K562 (cell line): Measurements from ENCODE around the gene SLC1A2. TPM values are rescaled to one million over a fixed set of nuclear protein-coding genes. Genes with fewer than 3 reads are reported as not detected.

Source experiments
- ATAC-seq: fragments of 200-7000 bp; cut with Tn5 transposase; 3 replicates; pipeline ENCODE4 v1.9.1; 2020; ENCODE audit warnings: moderate library complexity
- BruUV-seq: library from RNA; stranded (reverse); fragments of 400-500 nt; replicated peaks from 2 replicates; lab custom pipeline; 2021; lab: Mats Ljungman, UMichigan
- CTCF ChIA-PET: fragments of 300-600 bp; formaldehyde crosslinking; extraction: SDS; loops from one replicate; lab custom pipeline; 2021; ENCODE audit warnings: low intra/inter-chr PET ratio; lab: Yijun Ruan, JAX
- POLR2A ChIA-PET: fragments of 300-600, 350-650 bp; sonication (Branson Sonifier 250); formaldehyde crosslinking; extraction: SDS; loops from one replicate; lab custom pipeline; 2021; ENCODE audit warnings: antibody characterized with exemption, inconsistent platforms; lab: Yijun Ruan, JAX
- DNase-seq, 4 experiments: peaks; one replicate each; pipeline versions ENCODE4 v3.0.0 to v3.0.0-alpha.2; 2011 to 2018; ENCODE audit warnings: low spot score in 3 of 4, mixed read lengths in 3 of 4; ENCODE audit errors: extremely low read depth in 1 of 4
- FAIRE-seq: peaks from 2 replicates; lab custom pipeline; 2011; peaks lifted over from hg19 to GRCh38; lab: Jason Lieb, UNC
- H2AFZ ChIP-seq: 2 replicates; pipeline ENCODE4 v1.6.0; 2011; ENCODE audit warnings: low read depth, low read length, control low read depth, inconsistent platforms
- H3K27ac ChIP-seq: fragments of 200-600 bp; 3 replicates; pipeline ENCODE4 v1.8.0; 2011; ENCODE audit warnings: low read depth, mild to moderate bottlenecking, control low read depth, inconsistent platforms, low read length, moderate library complexity, mixed read lengths; ENCODE audit errors: extremely low read depth
- H3K27me3 ChIP-seq, 2 experiments: fragments of 300-600 bp in 1 of 2; 2 replicates in 1 of 2; 3 replicates in 1 of 2; pipeline versions ENCODE4 v1.6.0 to v1.8.0; 2011; ENCODE audit warnings: inconsistent platforms in 2 of 2, low read length in 2 of 2, mild to moderate bottlenecking in 1 of 2, mixed read lengths in 1 of 2, moderate library complexity in 1 of 2; ENCODE audit not compliant: control insufficient read depth in 2 of 2, insufficient read depth in 2 of 2
- H3K36me3 ChIP-seq: fragments of 300-600 bp; 3 replicates; pipeline ENCODE4 v1.8.0; 2011; ENCODE audit warnings: mild to moderate bottlenecking, low read length, inconsistent platforms; ENCODE audit not compliant: control insufficient read depth, insufficient read depth
- H3K4me1 ChIP-seq, 2 experiments: fragments of 200-600 bp in 1 of 2; replicated peaks in 1 of 2; 2 replicates in 1 of 2; 3 replicates in 1 of 2; pipeline versions ENCODE4 v1.5.1 to v1.8.0; 2011; ENCODE audit warnings: inconsistent platforms in 2 of 2, low read length in 2 of 2, mild to moderate bottlenecking in 1 of 2, mixed read lengths in 1 of 2, moderate library complexity in 1 of 2; ENCODE audit not compliant: control insufficient read depth in 2 of 2, insufficient read depth in 2 of 2
- H3K4me2 ChIP-seq: 2 replicates; pipeline ENCODE4 v1.6.1; 2011; ENCODE audit warnings: low read length, control low read depth, inconsistent platforms, mixed read lengths; ENCODE audit not compliant: insufficient read depth
- H3K4me3 ChIP-seq: fragments of 200-600 bp; sonication (generic), shearing (Covaris generic); 2 replicates; pipeline ENCODE4 v1.5.1; 2016; ENCODE audit warnings: control low read depth, inconsistent platforms
- H3K79me2 ChIP-seq: fragments of 200-600 bp; 3 replicates; pipeline ENCODE4 v1.8.0; 2011; ENCODE audit warnings: low read length, inconsistent platforms; ENCODE audit not compliant: control insufficient read depth, insufficient read depth
- H3K9ac ChIP-seq, 2 experiments: 2 replicates each; pipeline versions ENCODE4 v1.6.0 to v1.6.1; 2011; ENCODE audit warnings: low read depth in 2 of 2, low read length in 2 of 2, control low read depth in 1 of 2, inconsistent platforms in 1 of 2, mild to moderate bottlenecking in 1 of 2, mixed read lengths in 1 of 2; ENCODE audit not compliant: insufficient read depth in 1 of 2
- H3K9me1 ChIP-seq: one replicate; pipeline ENCODE4 v1.6.0; 2011; ENCODE audit warnings: inconsistent platforms, mild to moderate bottlenecking, low read length, moderate library complexity; ENCODE audit not compliant: control insufficient read depth, insufficient read depth
- H3K9me3 ChIP-seq: replicated peaks from 2 replicates; pipeline ENCODE4 v1.5.1; 2011; ENCODE audit warnings: low read depth, low read length, inconsistent platforms; ENCODE audit not compliant: control insufficient read depth, insufficient read depth
- H4K20me1 ChIP-seq: replicated peaks from 2 replicates; pipeline ENCODE4 v1.6.1; 2011; ENCODE audit warnings: low read length, inconsistent platforms, mixed read lengths; ENCODE audit not compliant: control insufficient read depth, insufficient read depth
- BRD4 ChIP-seq: fragments of 200-600 bp; sonication (generic); IDR thresholded peaks from 2 replicates; pipeline ENCODE4 v1.6.1; 2017; ENCODE audit warnings: inconsistent platforms
- CHD4 ChIP-seq: fragments of 200-600 bp; sonication (generic); IDR thresholded peaks from 3 replicates; pipeline ENCODE4 v1.6.1; 2012; ENCODE audit warnings: low read depth, mild to moderate bottlenecking, mixed read lengths, low read length, inconsistent platforms; ENCODE audit not compliant: insufficient read depth, insufficient replicate concordance, poor library complexity, severe bottlenecking
- JUND ChIP-seq, 2 experiments: IDR thresholded peaks; 2 replicates in 1 of 2; 3 replicates in 1 of 2; pipeline ENCODE4 v1.6.1; 2011; ENCODE audit warnings: borderline replicate concordance in 2 of 2, low read depth in 2 of 2, low read length in 2 of 2, improper control_type of control experiment in 1 of 2, missing biosample characterization in 1 of 2, missing genetic modification characterization in 1 of 2, missing genetic modification reagents in 1 of 2
- KLF10 ChIP-seq: fragments of 250-450 bp; sonication (Bioruptor Pico); IDR thresholded peaks from 2 replicates; pipeline ENCODE4 v1.6.1; 2021; ENCODE audit warnings: matching md5 sums
- NBN ChIP-seq: fragments of 450-650 bp; IDR thresholded peaks from 2 replicates; pipeline ENCODE4 v1.6.1; 2016; ENCODE audit warnings: low read depth, mild to moderate bottlenecking
- PCBP1 ChIP-seq: fragments of 200-400 bp; formaldehyde crosslinking; IDR thresholded peaks from 2 replicates; pipeline ENCODE4 v1.6.1; 2018; ENCODE audit warnings: mild to moderate bottlenecking, low read depth, low read length; ENCODE audit not compliant: poor library complexity, severe bottlenecking
- ZNF121 ChIP-seq: sonication (generic); formaldehyde crosslinking; conservative IDR thresholded peaks from 2 replicates; pipeline ENCODE4 v1.8.0; 2022; ENCODE audit warnings: missing genetic modification reagents
- ZNF140 ChIP-seq: fragments of 250-450 bp; sonication (Bioruptor Pico); IDR thresholded peaks from 2 replicates; pipeline ENCODE4 v1.8.0; 2021; ENCODE audit warnings: moderate library complexity, mild to moderate bottlenecking, inconsistent platforms
- ZNF184 ChIP-seq: sonication (generic); formaldehyde crosslinking; IDR thresholded peaks from 2 replicates; pipeline ENCODE4 v1.5.0; 2020; ENCODE audit warnings: missing genetic modification reagents
- WGBS: fragments of 100-300 bp; shearing (Covaris generic); methylation state at CpG from one replicate; pipeline ENCODE4 v1.1.6; 2016; ENCODE audit warnings: low coverage, mixed read lengths; ENCODE audit not compliant: insufficient coverage; ENCODE audit errors: missing lambda C conversion rate; 5-methylcytosine and 5-hydroxymethylcytosine counted together
- in situ Hi-C: fragments of 300-500 bp; cut with MboI; formaldehyde crosslinking; loops from 4 replicates; pipeline ENCODE4 v1.15.0; 2018; ENCODE audit warnings: inconsistent platforms, mixed read lengths
- intact Hi-C: fragments of 100-400 bp; cut with micrococcal nuclease; formaldehyde crosslinking; loops from 2 replicates; pipeline ENCODE4 v1.14.2; 2022
- polyA plus RNA-seq, 8 experiments: library from polyadenylated mRNA; depleted of rRNA in 4 of 8; stranded (reverse) in 5 of 8; unstranded in 3 of 8; fragments of >200 nt; fragmentation: Nextera tagmentation in 2 of 8; fragmentation: Illumina TruSeq in 1 of 8; extraction: Ambion mirVana in 2 of 8; extraction: Trizol in 1 of 8; gene quantifications; 2 replicates each; pipeline versions ENCODE4 v1.2.1 to v1.2.3, GENCODE V29; 2011 to 2014; ENCODE audit warnings: inconsistent platforms in 1 of 8, missing spikeins in 1 of 8
- total RNA-seq, 7 experiments: library from RNA; depleted of rRNA in 6 of 7; stranded (reverse); fragments of >200 nt in 6 of 7; fragmentation: Illumina TruSeq in 2 of 7; extraction: Trizol in 2 of 7; gene quantifications; 2 replicates each; pipeline versions ENCODE4 v1.2.1 to v1.2.3, GENCODE V29; 2011 to 2021; ENCODE audit warnings: low replicate concordance in 1 of 7
- TF ChIP-seq, protein P1 (sequence below): fragments of 250-450 bp; sonication (Bioruptor Pico); IDR thresholded peaks from 2 replicates; pipeline ENCODE4 v1.5.0; 2020; ENCODE audit warnings: mild to moderate bottlenecking
- TF ChIP-seq, protein P2 (sequence below): sonication (generic); formaldehyde crosslinking; IDR thresholded peaks from 2 replicates; pipeline ENCODE4 v1.5.0; 2020; ENCODE audit warnings: missing genetic modification reagents
- TF ChIP-seq, protein P3 (sequence below): sonication (generic); formaldehyde crosslinking; IDR thresholded peaks from 2 replicates; pipeline ENCODE4 v1.8.0; 2022; ENCODE audit warnings: mild to moderate bottlenecking, missing genetic modification reagents
- TF ChIP-seq, protein P4 (sequence below): fragments of 250-450 bp; sonication (Bioruptor Pico); IDR thresholded peaks from 2 replicates; pipeline ENCODE4 v1.4.0; 2020; ENCODE audit warnings: borderline replicate concordance

Gene SLC1A2
- total and polyA plus RNA-seq, 9 of the 15 experiments (the other 6 are each of a cell fraction or from before 2014, with no cell fraction given), result 0.03 to 0.07 (median 0.04) TPM; not detected in 5

DNA sequence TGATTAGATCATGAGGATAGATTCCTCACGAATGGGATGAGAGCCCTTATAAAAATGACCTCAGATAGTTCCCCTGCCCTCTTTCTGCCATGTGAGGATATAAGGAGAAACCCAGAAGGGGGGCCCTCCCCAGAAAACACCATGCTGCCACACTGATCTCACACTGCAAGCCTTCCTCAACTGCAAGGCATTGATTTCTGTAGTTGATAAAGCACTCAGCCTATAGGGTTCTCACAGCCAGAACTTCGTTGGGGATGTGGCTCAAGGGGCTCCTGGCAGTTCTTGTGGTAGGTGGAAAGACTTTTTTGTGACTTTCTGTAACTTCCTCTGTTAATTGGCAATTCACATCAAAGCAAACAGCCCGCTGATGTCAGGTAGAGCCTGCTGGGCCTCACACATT, 171.5 kb downstream of the SLC1A2 start:
- CTCF ChIA-PET, result no interaction called here
- ATAC-seq, result no peak
- Histone ChIP-seq H2AFZ (no peak overlapping the region), H3K4me1 (no peaks in the 10 kb centered on the region), H3K4me2 (no peak overlapping the region), H3K36me3 (no peaks in the 10 kb centered on the region), H3K9ac (no peak overlapping the region), H4K20me1 (no peaks in the 10 kb centered on the region), H3K27me3 (no peaks in the 10 kb centered on the region), H3K79me2 (no peaks in the 10 kb centered on the region), H3K9me1 (no peaks in the 10 kb centered on the region), H3K27ac (no peak overlapping the region), H3K4me3 (no peak overlapping the region), H3K9me3 (0 out of 2 replicates have a peak, but pooled peaks cover 2% of the 10 kb centered on the region)
- POLR2A ChIA-PET, result no interaction called here
- in situ Hi-C loops, result loop anchor here (25.0 kb wide), 1 partner anchor 311 kb away; no protein-coding TSS in a partner anchor
- no peak for FAIRE-seq
- BruUV-seq, result no TSS peak
- no peak for DNase-seq
- 0% methylated on average over 3 of the region's 3 CpGs for WGBS
- intact Hi-C loops, result no loop called here
- TF ChIP-seq ZNF184 (CRISPR knock-in tag) (no peak), KLF10 (CRISPR knock-in tag) (no peak), BRD4 (no peak), ZNF140 (CRISPR knock-in tag) (no peak), NBN (no peak), PCBP1 (no peak), CHD4 (no peak), ZNF121 (CRISPR knock-in tag) (no peak), JUND (IDR thresholded peaks at IDR 0.05; ENCODE audit: borderline replicate concordance, low read depth, low read length) (no peak), JUND (tag; IDR thresholded peaks at IDR 0.05; ENCODE audit: borderline replicate concordance, low read depth, low read length) (no peak)
- TF ChIP-seq, protein P1, sequence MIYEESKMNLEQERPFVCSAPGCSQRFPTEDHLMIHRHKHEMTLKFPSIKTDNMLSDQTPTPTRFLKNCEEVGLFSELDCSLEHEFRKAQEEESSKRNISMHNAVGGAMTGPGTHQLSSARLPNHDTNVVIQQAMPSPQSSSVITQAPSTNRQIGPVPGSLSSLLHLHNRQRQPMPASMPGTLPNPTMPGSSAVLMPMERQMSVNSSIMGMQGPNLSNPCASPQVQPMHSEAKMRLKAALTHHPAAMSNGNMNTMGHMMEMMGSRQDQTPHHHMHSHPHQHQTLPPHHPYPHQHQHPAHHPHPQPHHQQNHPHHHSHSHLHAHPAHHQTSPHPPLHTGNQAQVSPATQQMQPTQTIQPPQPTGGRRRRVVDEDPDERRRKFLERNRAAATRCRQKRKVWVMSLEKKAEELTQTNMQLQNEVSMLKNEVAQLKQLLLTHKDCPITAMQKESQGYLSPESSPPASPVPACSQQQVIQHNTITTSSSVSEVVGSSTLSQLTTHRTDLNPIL, result no peak
- TF ChIP-seq, protein P2, sequence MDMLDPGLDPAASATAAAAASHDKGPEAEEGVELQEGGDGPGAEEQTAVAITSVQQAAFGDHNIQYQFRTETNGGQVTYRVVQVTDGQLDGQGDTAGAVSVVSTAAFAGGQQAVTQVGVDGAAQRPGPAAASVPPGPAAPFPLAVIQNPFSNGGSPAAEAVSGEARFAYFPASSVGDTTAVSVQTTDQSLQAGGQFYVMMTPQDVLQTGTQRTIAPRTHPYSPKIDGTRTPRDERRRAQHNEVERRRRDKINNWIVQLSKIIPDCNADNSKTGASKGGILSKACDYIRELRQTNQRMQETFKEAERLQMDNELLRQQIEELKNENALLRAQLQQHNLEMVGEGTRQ (CRISPR knock-in tag), result no peak
- TF ChIP-seq, protein P3, sequence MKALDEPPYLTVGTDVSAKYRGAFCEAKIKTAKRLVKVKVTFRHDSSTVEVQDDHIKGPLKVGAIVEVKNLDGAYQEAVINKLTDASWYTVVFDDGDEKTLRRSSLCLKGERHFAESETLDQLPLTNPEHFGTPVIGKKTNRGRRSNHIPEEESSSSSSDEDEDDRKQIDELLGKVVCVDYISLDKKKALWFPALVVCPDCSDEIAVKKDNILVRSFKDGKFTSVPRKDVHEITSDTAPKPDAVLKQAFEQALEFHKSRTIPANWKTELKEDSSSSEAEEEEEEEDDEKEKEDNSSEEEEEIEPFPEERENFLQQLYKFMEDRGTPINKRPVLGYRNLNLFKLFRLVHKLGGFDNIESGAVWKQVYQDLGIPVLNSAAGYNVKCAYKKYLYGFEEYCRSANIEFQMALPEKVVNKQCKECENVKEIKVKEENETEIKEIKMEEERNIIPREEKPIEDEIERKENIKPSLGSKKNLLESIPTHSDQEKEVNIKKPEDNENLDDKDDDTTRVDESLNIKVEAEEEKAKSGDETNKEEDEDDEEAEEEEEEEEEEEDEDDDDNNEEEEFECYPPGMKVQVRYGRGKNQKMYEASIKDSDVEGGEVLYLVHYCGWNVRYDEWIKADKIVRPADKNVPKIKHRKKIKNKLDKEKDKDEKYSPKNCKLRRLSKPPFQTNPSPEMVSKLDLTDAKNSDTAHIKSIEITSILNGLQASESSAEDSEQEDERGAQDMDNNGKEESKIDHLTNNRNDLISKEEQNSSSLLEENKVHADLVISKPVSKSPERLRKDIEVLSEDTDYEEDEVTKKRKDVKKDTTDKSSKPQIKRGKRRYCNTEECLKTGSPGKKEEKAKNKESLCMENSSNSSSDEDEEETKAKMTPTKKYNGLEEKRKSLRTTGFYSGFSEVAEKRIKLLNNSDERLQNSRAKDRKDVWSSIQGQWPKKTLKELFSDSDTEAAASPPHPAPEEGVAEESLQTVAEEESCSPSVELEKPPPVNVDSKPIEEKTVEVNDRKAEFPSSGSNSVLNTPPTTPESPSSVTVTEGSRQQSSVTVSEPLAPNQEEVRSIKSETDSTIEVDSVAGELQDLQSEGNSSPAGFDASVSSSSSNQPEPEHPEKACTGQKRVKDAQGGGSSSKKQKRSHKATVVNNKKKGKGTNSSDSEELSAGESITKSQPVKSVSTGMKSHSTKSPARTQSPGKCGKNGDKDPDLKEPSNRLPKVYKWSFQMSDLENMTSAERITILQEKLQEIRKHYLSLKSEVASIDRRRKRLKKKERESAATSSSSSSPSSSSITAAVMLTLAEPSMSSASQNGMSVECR (CRISPR knock-in tag), result no peak
- TF ChIP-seq, protein P4, sequence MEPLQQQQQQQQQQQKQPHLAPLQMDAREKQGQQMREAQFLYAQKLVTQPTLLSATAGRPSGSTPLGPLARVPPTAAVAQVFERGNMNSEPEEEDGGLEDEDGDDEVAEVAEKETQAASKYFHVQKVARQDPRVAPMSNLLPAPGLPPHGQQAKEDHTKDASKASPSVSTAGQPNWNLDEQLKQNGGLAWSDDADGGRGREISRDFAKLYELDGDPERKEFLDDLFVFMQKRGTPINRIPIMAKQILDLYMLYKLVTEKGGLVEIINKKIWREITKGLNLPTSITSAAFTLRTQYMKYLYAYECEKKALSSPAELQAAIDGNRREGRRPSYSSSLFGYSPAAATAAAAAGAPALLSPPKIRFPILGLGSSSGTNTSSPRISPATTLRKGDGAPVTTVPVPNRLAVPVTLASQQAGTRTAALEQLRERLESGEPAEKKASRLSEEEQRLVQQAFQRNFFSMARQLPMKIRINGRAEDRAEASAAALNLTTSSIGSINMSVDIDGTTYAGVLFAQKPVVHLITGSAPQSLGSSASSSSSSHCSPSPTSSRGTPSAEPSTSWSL, result no peak
